ENCODE measurements around the gene WWC2.
A peak's percentile ranks its signal among the peaks of the same experiment; 100 is the strongest.

The WWC2 gene

GRCh38 chr4:183182873-183183725 lies 84.0 kb downstream of the WWC2 start:
- Histone ChIP-seq H3K9me2 (replicated peaks; ENCODE audit: low read depth, low read length) (no peaks in the 10 kb centered on the region), H3K4me2 (ENCODE audit: low read depth, low read length, poor library complexity, severe bottlenecking) (peak overlapping the region; percentile 51), H3K79me2 (ENCODE audit: insufficient read depth, low read length) (no peaks in the 10 kb centered on the region), H3K36me3 (ENCODE audit: insufficient read depth, low read length) (no peaks in the 10 kb centered on the region), H3K9me3 (ENCODE audit: insufficient read depth, low read depth, low read length) (no peaks in the 10 kb centered on the region), H2AFZ (ENCODE audit: low read length) (no peak overlapping the region), H3F3A (ENCODE audit: low read depth) (no peaks in the 10 kb centered on the region), H3K4me1 (ENCODE audit: insufficient read depth, low read length, poor library complexity, severe bottlenecking) (peaks cover 15% of the 10 kb centered on the region), H3K4me3 (ENCODE audit: low read length, poor library complexity, severe bottlenecking) (no peak overlapping the region), H3K9ac (ENCODE audit: low read depth, low read length, poor library complexity, severe bottlenecking) (no peak overlapping the region), H4K20me1 (ENCODE audit: insufficient read depth, low read length, poor library complexity, severe bottlenecking) (no peaks in the 10 kb centered on the region), H3K27me3 (ENCODE audit: insufficient read depth, low read length, poor library complexity, severe bottlenecking) (no peaks in the 10 kb centered on the region)
- TF ChIP-seq EZH2phosphoT487 (IDR thresholded peaks at IDR 0.05; ENCODE audit: borderline replicate concordance), result no peak
- TF ChIP-seq CTCF (conservative IDR thresholded peaks at IDR 0.05; ENCODE audit: low read length), result no peak

- no peak overlapping the region for H2AFZ ChIP-seq (ENCODE audit: low read length)
- peak overlapping the region; percentile 51 for H3K4me2 ChIP-seq (ENCODE audit: low read depth, low read length, poor library complexity, severe bottlenecking)
- no peaks in the 10 kb centered on the region for H4K20me1 ChIP-seq (ENCODE audit: insufficient read depth, low read length, poor library complexity, severe bottlenecking)
- H3K27me3 ChIP-seq (ENCODE audit: insufficient read depth, low read length, poor library complexity, severe bottlenecking), result no peaks in the 10 kb centered on the region
- TF ChIP-seq CTCF (conservative IDR thresholded peaks at IDR 0.05; ENCODE audit: low read length) (no peak), EZH2phosphoT487 (IDR thresholded peaks at IDR 0.05; ENCODE audit: borderline replicate concordance) (no peak)
- H3K79me2 ChIP-seq (ENCODE audit: insufficient read depth, low read length), result no peaks in the 10 kb centered on the region
- H3K9me3 ChIP-seq (ENCODE audit: insufficient read depth, low read depth, low read length), result no peaks in the 10 kb centered on the region
- no peaks in the 10 kb centered on the region for H3F3A ChIP-seq (ENCODE audit: low read depth)
- H3K4me1 ChIP-seq (ENCODE audit: insufficient read depth, low read length, poor library complexity, severe bottlenecking), result peaks cover 15% of the 10 kb centered on the region
- no peaks in the 10 kb centered on the region for H3K9me2 ChIP-seq (replicated peaks; ENCODE audit: low read depth, low read length)
- no peak overlapping the region for H3K4me3 ChIP-seq (ENCODE audit: low read length, poor library complexity, severe bottlenecking)
- H3K9ac ChIP-seq (ENCODE audit: low read depth, low read length, poor library complexity, severe bottlenecking), result no peak overlapping the region
- H3K36me3 ChIP-seq (ENCODE audit: insufficient read depth, low read length), result no peaks in the 10 kb centered on the region
These were observed 85.0 kb downstream of the WWC2 start for GRCh38 chr4:183183906-183184535.

- H3K36me3 ChIP-seq (ENCODE audit: insufficient read depth, low read length), result no peaks in the 10 kb centered on the region
- H3K79me2 ChIP-seq (ENCODE audit: insufficient read depth, low read length), result no peaks in the 10 kb centered on the region
- H3K9me2 ChIP-seq (replicated peaks; ENCODE audit: low read depth, low read length), result no peaks in the 10 kb centered on the region
- H3K27me3 ChIP-seq (ENCODE audit: insufficient read depth, low read length, poor library complexity, severe bottlenecking), result no peaks in the 10 kb centered on the region
- no peak overlapping the region for H2AFZ ChIP-seq (ENCODE audit: low read length)
- no peaks in the 10 kb centered on the region for H3F3A ChIP-seq (ENCODE audit: low read depth)
- no peaks in the 10 kb centered on the region for H4K20me1 ChIP-seq (ENCODE audit: insufficient read depth, low read length, poor library complexity, severe bottlenecking)
- no peaks in the 10 kb centered on the region for H3K9me3 ChIP-seq (ENCODE audit: insufficient read depth, low read depth, low read length)
- H3K4me3 ChIP-seq (ENCODE audit: low read length, poor library complexity, severe bottlenecking), result no peak overlapping the region
- TF ChIP-seq CTCF (conservative IDR thresholded peaks at IDR 0.05; ENCODE audit: low read length) (no peak), EZH2phosphoT487 (IDR thresholded peaks at IDR 0.05; ENCODE audit: borderline replicate concordance) (no peak)
- no peak overlapping the region for H3K9ac ChIP-seq (ENCODE audit: low read depth, low read length, poor library complexity, severe bottlenecking)
- H3K4me1 ChIP-seq (ENCODE audit: insufficient read depth, low read length, poor library complexity, severe bottlenecking), result peaks cover 15% of the 10 kb centered on the region
- peak overlapping the region; percentile 17 for H3K4me2 ChIP-seq (ENCODE audit: low read depth, low read length, poor library complexity, severe bottlenecking)
These were observed 86.0 kb downstream of the WWC2 start for GRCh38 chr4:183185018-183185417.

Measured in Loucy (cell line).